Neuronal stem cell (in vitro differentiated cells): ENCODE measurements around the gene GTF2A2.
A peak's percentile ranks its signal among the peaks of the same experiment; 100 is the strongest.

ENCODE experiments used
- DNase-seq: peaks from one replicate; pipeline ENCODE4 v3.0.0-alpha.2; 2013; ENCODE audit warnings: low spot score
- H2AFZ ChIP-seq: one replicate; pipeline ENCODE4 v1.6.1; 2013; ENCODE audit warnings: mild to moderate bottlenecking, low read length, inconsistent platforms
- H2AK5ac ChIP-seq: 2 replicates; pipeline ENCODE4 v1.6.1; 2013; ENCODE audit warnings: low read depth, mild to moderate bottlenecking, inconsistent platforms, low read length, moderate library complexity, mixed read lengths
- H2BK120ac ChIP-seq: 2 replicates; pipeline ENCODE4 v1.6.1; 2013; ENCODE audit warnings: low read depth, mild to moderate bottlenecking, inconsistent platforms, low read length, moderate library complexity, mixed read lengths
- H2BK12ac ChIP-seq: one replicate; pipeline ENCODE4 v1.6.1; 2013; ENCODE audit warnings: low read length, inconsistent platforms
- H2BK15ac ChIP-seq: 2 replicates; pipeline ENCODE4 v1.6.1; 2013; ENCODE audit warnings: mild to moderate bottlenecking, low read length, inconsistent platforms, mixed read lengths
- H2BK5ac ChIP-seq: one replicate; pipeline ENCODE4 v1.6.1; 2013; ENCODE audit warnings: inconsistent platforms, mild to moderate bottlenecking, low read length, moderate library complexity
- H3K14ac ChIP-seq: one replicate; pipeline ENCODE4 v1.6.1; 2013; ENCODE audit warnings: low read length, inconsistent platforms
- H3K18ac ChIP-seq: 2 replicates; pipeline ENCODE4 v1.6.1; 2013; ENCODE audit warnings: low read length, inconsistent platforms
- H3K23ac ChIP-seq: 2 replicates; pipeline ENCODE4 v1.6.1; 2013; ENCODE audit warnings: low read depth, mild to moderate bottlenecking, mixed read lengths, low read length, inconsistent platforms; ENCODE audit not compliant: poor library complexity
- H3K27ac ChIP-seq: replicated peaks from 3 replicates; pipeline ENCODE4 v1.5.1; 2013; ENCODE audit warnings: low read length, inconsistent platforms
- H3K27me3 ChIP-seq, 3 experiments: 2 replicates each; pipeline ENCODE4 v1.6.1; 2013; ENCODE audit warnings: low read length in 3 of 3, mild to moderate bottlenecking in 2 of 3, inconsistent platforms in 1 of 3, low read depth in 1 of 3, mixed read lengths in 1 of 3, moderate library complexity in 1 of 3; ENCODE audit not compliant: control insufficient read depth in 3 of 3, insufficient read depth in 3 of 3
- H3K36me3 ChIP-seq, 2 donors: replicated peaks in 1 of 2; 2 replicates each; pipeline ENCODE4 v1.6.1; 2013; ENCODE audit warnings: low read length in 2 of 2; ENCODE audit not compliant: control insufficient read depth in 2 of 2, insufficient read depth in 2 of 2
- H3K4ac ChIP-seq: 2 replicates; pipeline ENCODE4 v1.6.1; 2013; ENCODE audit warnings: inconsistent platforms, mild to moderate bottlenecking, low read length, moderate library complexity
- H3K4me1 ChIP-seq, 2 donors: 1 replicate in 1 of 2; 2 replicates in 1 of 2; pipeline ENCODE4 v1.6.1; 2013; ENCODE audit warnings: low read length in 2 of 2, low read depth in 1 of 2; ENCODE audit not compliant: control insufficient read depth in 2 of 2, insufficient read depth in 1 of 2
- H3K4me2 ChIP-seq: one replicate; pipeline ENCODE4 v1.6.1; 2013; ENCODE audit warnings: mild to moderate bottlenecking, low read length, inconsistent platforms; ENCODE audit not compliant: insufficient read depth, poor library complexity, severe bottlenecking
- H3K4me3 ChIP-seq, 2 donors: 2 replicates each; pipeline ENCODE4 v1.5.1; 2013; ENCODE audit warnings: low read length in 2 of 2, mild to moderate bottlenecking in 2 of 2, inconsistent platforms in 1 of 2, moderate library complexity in 1 of 2
- H3K79me1 ChIP-seq: one replicate; pipeline ENCODE4 v1.6.1; 2013; ENCODE audit warnings: low read depth, mild to moderate bottlenecking, inconsistent platforms, low read length, moderate library complexity
- H3K9ac ChIP-seq: one replicate; pipeline ENCODE4 v1.6.1; 2013; ENCODE audit warnings: mild to moderate bottlenecking, low read depth, low read length, inconsistent platforms; ENCODE audit not compliant: poor library complexity
- H3K9me3 ChIP-seq, 2 donors: replicated peaks in 1 of 2; 2 replicates each; pipeline versions ENCODE3 to v1.6.1; 2013; ENCODE audit warnings: low read length in 2 of 2, mild to moderate bottlenecking in 2 of 2, inconsistent platforms in 1 of 2, low read depth in 1 of 2, mixed read lengths in 1 of 2, moderate library complexity in 1 of 2; ENCODE audit not compliant: control insufficient read depth in 2 of 2, insufficient read depth in 1 of 2
- H4K8ac ChIP-seq: one replicate; pipeline ENCODE4 v1.6.1; 2013; ENCODE audit warnings: low read depth, mild to moderate bottlenecking, inconsistent platforms, low read length, moderate library complexity
- H4K91ac ChIP-seq: one replicate; pipeline ENCODE4 v1.6.1; 2013; ENCODE audit warnings: low read length, low read depth, mild to moderate bottlenecking, inconsistent platforms; ENCODE audit not compliant: poor library complexity
- WGBS, 2 donors: extraction: QIAGEN DNeasy Blood & Tissue Kit; methylation state at CpG; one replicate each; pipeline ENCODE4 v1.1.7; 2013; ENCODE audit warnings: missing lambda C conversion rate in 2 of 2, mixed read lengths in 1 of 2; ENCODE audit not compliant: insufficient read length in 2 of 2, insufficient replicate concordance in 1 of 2; ENCODE audit errors: extremely low coverage in 2 of 2; 5-methylcytosine and 5-hydroxymethylcytosine counted together

Gene GTF2A2

DNA sequence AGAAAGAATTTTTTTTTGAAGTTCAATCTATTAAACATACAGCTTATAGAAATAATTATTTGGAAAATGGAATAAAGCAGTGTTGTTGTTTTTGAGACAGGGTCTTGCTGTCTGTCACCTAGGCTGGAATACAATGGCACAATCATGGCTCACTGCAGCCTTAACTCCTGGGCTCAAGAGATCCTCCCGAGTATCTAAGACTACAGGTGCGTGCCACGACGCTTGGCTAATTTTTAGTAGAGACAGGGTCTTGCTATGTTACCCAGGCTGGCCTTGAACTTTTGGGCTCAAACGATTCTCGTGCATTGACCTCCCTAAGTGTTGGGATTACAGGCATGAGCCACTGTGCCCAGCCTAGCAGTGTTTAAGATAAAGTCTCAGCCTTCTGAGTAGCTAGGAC is 23.0 kb upstream of the GTF2A2 start:
- no peak overlapping the region for H3K4ac ChIP-seq
- no peak overlapping the region for H3K14ac ChIP-seq
- no peak overlapping the region for H4K8ac ChIP-seq
- no peak overlapping the region for H2BK12ac ChIP-seq
- H3K4me2 ChIP-seq, result no peak overlapping the region
- H3K36me3 ChIP-seq, result peaks cover 13 to 95% of the 10 kb centered on the region in 2 donors
- H3K9ac ChIP-seq, result no peak overlapping the region
- no peaks in the 10 kb centered on the region for H3K4me1 ChIP-seq
- H4K91ac ChIP-seq, result no peak overlapping the region
- H3K27me3 ChIP-seq, result no peaks in the 10 kb centered on the region
- no peak for DNase-seq
- H2AFZ ChIP-seq, result no peak overlapping the region
- no peak overlapping the region for H2BK120ac ChIP-seq
- no peak overlapping the region for H3K27ac ChIP-seq
- no CpG with 5 or more reads among the region's 6 CpGs for WGBS, 2 donors
- peaks cover 2% of the 10 kb centered on the region for H3K79me1 ChIP-seq
- no peak overlapping the region for H2AK5ac ChIP-seq
- no peak overlapping the region for H2BK5ac ChIP-seq
- no peaks in the 10 kb centered on the region for H3K9me3 ChIP-seq
- H3K23ac ChIP-seq, result no peak overlapping the region
- no peak overlapping the region for H3K18ac ChIP-seq
- no peak overlapping the region for H2BK15ac ChIP-seq
- H3K4me3 ChIP-seq, result no peak overlapping the region

DNA sequence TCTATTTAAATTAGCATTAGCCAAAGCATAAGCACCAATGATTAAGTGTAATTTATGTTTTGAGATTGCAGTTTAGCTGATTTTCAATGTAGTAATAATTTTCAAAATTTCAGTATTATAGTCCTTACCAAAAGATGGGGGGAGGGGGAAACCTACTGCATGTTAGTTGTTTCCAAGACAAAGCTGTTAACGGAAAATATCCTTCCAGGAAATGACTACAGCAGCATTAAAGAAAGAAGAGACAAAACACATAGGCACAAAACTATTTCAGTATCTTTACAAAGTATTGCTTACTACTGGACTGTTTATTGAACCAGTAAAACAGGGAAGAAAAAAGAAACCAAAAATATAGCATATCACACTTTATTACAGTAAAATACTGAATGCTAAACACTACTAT is 21.3 kb upstream of the GTF2A2 start:
- Histone ChIP-seq H3K36me3 (peaks cover 14 to 97% of the 10 kb centered on the region in 2 donors), H2AFZ (no peak overlapping the region), H4K8ac (no peak overlapping the region), H3K23ac (no peak overlapping the region), H4K91ac (no peak overlapping the region), H3K27me3 (no peaks in the 10 kb centered on the region), H2BK5ac (no peak overlapping the region), H3K27ac (no peak overlapping the region), H2BK15ac (no peak overlapping the region), H3K18ac (no peak overlapping the region), H3K79me1 (no peaks in the 10 kb centered on the region), H3K4me3 (no peak overlapping the region), H3K4me2 (no peak overlapping the region), H3K9ac (no peak overlapping the region), H3K4me1 (no peaks in the 10 kb centered on the region), H2AK5ac (no peak overlapping the region), H2BK120ac (no peak overlapping the region), H3K14ac (no peak overlapping the region), H3K4ac (no peak overlapping the region), H2BK12ac (no peak overlapping the region), H3K9me3 (no peaks in the 10 kb centered on the region)
- DNase-seq, result no peak
- no CpG with 5 or more reads among the region's 1 CpG for WGBS, 2 donors

DNA sequence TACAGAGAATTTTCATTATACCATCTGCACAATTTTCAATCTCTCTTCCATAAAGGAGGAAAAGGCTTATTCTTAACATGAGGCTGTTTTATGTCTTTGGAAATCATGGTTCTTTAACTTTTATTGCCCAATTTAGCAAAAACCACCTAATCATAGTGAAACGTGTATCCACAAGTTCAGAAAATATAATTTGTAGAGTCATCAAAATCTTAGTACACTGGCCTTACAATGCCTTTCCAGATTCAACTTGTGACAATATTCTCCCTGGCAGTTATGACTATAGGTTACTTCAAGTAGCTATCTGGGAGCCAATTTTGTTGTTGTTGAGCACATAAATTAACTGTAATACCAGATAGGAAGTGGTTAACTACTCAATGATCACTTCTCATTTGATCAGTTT is 20.9 kb upstream of the GTF2A2 start:
- no peaks in the 10 kb centered on the region for H3K79me1 ChIP-seq
- no peak overlapping the region for H3K9ac ChIP-seq
- H3K4me2 ChIP-seq, result no peak overlapping the region
- WGBS, 2 donors, result no CpG with 5 or more reads among the region's 1 CpG
- no peak overlapping the region for H2BK12ac ChIP-seq
- H2BK5ac ChIP-seq, result no peak overlapping the region
- H3K36me3 ChIP-seq, result peaks cover 14 to 98% of the 10 kb centered on the region in 2 donors
- no peak overlapping the region for H3K4me3 ChIP-seq
- no peak overlapping the region for H3K4ac ChIP-seq
- H3K4me1 ChIP-seq, result no peaks in the 10 kb centered on the region
- no peak overlapping the region for H4K8ac ChIP-seq
- no peak overlapping the region for H3K23ac ChIP-seq
- no peak overlapping the region for H2BK15ac ChIP-seq
- no peak for DNase-seq
- no peaks in the 10 kb centered on the region for H3K9me3 ChIP-seq
- H2AK5ac ChIP-seq, result no peak overlapping the region
- no peak overlapping the region for H3K14ac ChIP-seq
- H2BK120ac ChIP-seq, result no peak overlapping the region
- no peak overlapping the region for H3K27ac ChIP-seq
- no peak overlapping the region for H2AFZ ChIP-seq
- H3K18ac ChIP-seq, result no peak overlapping the region
- H3K27me3 ChIP-seq, result no peaks in the 10 kb centered on the region
- no peak overlapping the region for H4K91ac ChIP-seq

DNA sequence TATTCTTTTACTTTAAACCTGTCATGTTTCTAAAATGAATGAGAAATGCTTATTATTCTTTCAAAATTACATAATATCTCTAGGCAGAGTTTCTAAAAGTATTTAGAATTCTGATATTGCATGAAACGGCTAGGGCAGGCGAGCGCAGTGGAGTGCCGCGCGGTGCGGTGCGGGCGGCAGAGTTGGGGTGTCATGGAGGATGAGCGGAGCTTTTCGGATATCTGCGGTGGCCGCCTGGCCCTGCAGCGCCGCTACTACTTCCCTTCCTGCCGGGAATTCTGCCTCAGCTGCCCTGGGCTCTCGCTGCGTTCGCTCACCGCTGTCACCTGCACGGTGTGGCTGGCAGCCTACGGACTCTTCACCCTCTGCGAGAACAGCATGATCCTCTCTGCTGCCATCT is 19.2 kb upstream of the GTF2A2 start:
- Histone ChIP-seq H3K23ac (no peak overlapping the region), H3K4me3 (peak overlapping the region in 1 of 2 donors; percentile 58), H3K4ac (no peak overlapping the region), H4K8ac (no peak overlapping the region), H3K9ac (no peak overlapping the region), H3K27ac (no peak overlapping the region), H2BK12ac (no peak overlapping the region), H3K27me3 (no peaks in the 10 kb centered on the region), H4K91ac (no peak overlapping the region), H2BK15ac (no peak overlapping the region), H3K18ac (no peak overlapping the region), H3K79me1 (no peaks in the 10 kb centered on the region), H2AK5ac (no peak overlapping the region), H2BK120ac (no peak overlapping the region), H2AFZ (no peak overlapping the region), H3K14ac (no peak overlapping the region), H2BK5ac (no peak overlapping the region), H3K4me1 (no peaks in the 10 kb centered on the region), H3K9me3 (no peaks in the 10 kb centered on the region), H3K36me3 (peaks cover 20 to 99% of the 10 kb centered on the region in 2 donors), H3K4me2 (no peak overlapping the region)
- WGBS, 2 donors, result no CpG with 5 or more reads among the region's 23 CpGs
- DNase-seq, result no peak
